Measurements from ENCODE around the gene FAM107A. TPM values are rescaled to one million over a fixed set of nuclear protein-coding genes. Genes with fewer than 3 reads are reported as not detected.

The FAM107A gene
- total RNA-seq, 4 donors from 2014 or later = 62.3 to 137 (median 83.3) TPM

- peak overlapping the region; percentile 88 to 94 (median 90) for H3K27ac ChIP-seq
- peak overlapping the region in 1 of 3 donors; percentile 32 for H3K4me3 ChIP-seq (replicated peaks in 1 of 3)
- TF ChIP-seq POLR2A (IDR thresholded peaks at IDR 0.05) = peak in 1 of 2 donors; percentile 35
- TF ChIP-seq CTCF (IDR thresholded peaks at IDR 0.05) = peak in 1 of 6 experiments; percentile 21
- no peaks in the 10 kb centered on the region for H3K36me3 ChIP-seq
- peaks cover 32 to 50% of the 10 kb centered on the region in 2 donors for H3K4me1 ChIP-seq
- peak; percentile 88 to 91 for DNase-seq
- 16 to 18% methylated on average over 8 of the region's 8 CpGs for WGBS, 2 donors
- intact Hi-C loops (cut with DNase I) = no loop called here
- no peaks in the 10 kb centered on the region for H3K27me3 ChIP-seq
- H3K9me3 ChIP-seq = no peaks in the 10 kb centered on the region
Observed at GRCh38 chr3:58585994-58586393, 8.8 kb upstream of the FAM107A start.

- Histone ChIP-seq H3K27me3 (no peaks in the 10 kb centered on the region), H3K9me3 (no peaks in the 10 kb centered on the region), H3K4me1 (peaks cover 34 to 53% of the 10 kb centered on the region in 2 donors), H3K27ac (peak overlapping the region; percentile 88 to 94 (median 90)), H3K36me3 (no peaks in the 10 kb centered on the region), H3K4me3 (replicated peaks in 1 of 3) (peak overlapping the region in 2 of 3 donors; percentile 12 to 32)
- intact Hi-C loops (cut with DNase I) = no loop called here
- WGBS, 2 donors = 0 to 1% methylated on average over 40 to 45 of the region's 46 CpGs
- DNase-seq = peak; percentile 90 to 94
- TF ChIP-seq CTCF (IDR thresholded peaks at IDR 0.05) (peak; percentile 78 to 95 (median 88)), POLR2A (IDR thresholded peaks at IDR 0.05) (peak in 1 of 2 donors; percentile 70)
Observed at GRCh38 chr3:58585005-58585786, 8.0 kb upstream of the FAM107A start.

- no peak for TF ChIP-seq CTCF (IDR thresholded peaks at IDR 0.05)
- TF ChIP-seq POLR2A (IDR thresholded peaks at IDR 0.05) = no peak
- peak overlapping the region in 2 of 3 donors; percentile 12 to 32 for H3K4me3 ChIP-seq (replicated peaks in 1 of 3)
- peaks cover 34 to 53% of the 10 kb centered on the region in 2 donors for H3K4me1 ChIP-seq
- H3K9me3 ChIP-seq = no peaks in the 10 kb centered on the region
- DNase-seq = no peak
- intact Hi-C loops (cut with DNase I) = no loop called here
- H3K27me3 ChIP-seq = no peaks in the 10 kb centered on the region
- 22 to 27% methylated on average over 10 of the region's 10 CpGs for WGBS, 2 donors
- no peaks in the 10 kb centered on the region for H3K36me3 ChIP-seq
- peak overlapping the region; percentile 88 to 94 (median 90) for H3K27ac ChIP-seq
Observed at GRCh38 chr3:58584690-58585004, 7.5 kb upstream of the FAM107A start.

GRCh38 chr3:58581328-58582091 lies 4.3 kb upstream of the FAM107A start:
- H3K27ac ChIP-seq = peak overlapping the region; percentile 58 to 94 (median 86)
- intact Hi-C loops (cut with DNase I) = no loop called here

More at GRCh38 chr3:58581328-58582091, 4.3 kb upstream of the FAM107A start:
- Histone ChIP-seq H3K36me3 (no peaks in the 10 kb centered on the region), H3K4me3 (replicated peaks in 1 of 3) (no peak overlapping the region), H3K9me3 (no peaks in the 10 kb centered on the region), H3K4me1 (peaks cover 48 to 66% of the 10 kb centered on the region in 2 donors), H3K27me3 (no peaks in the 10 kb centered on the region)
- peak; percentile 52 to 69 for DNase-seq
- 44 to 51% methylated on average over 11 of the region's 11 CpGs for WGBS, 2 donors
- TF ChIP-seq CTCF (IDR thresholded peaks at IDR 0.05) (no peak), POLR2A (IDR thresholded peaks at IDR 0.05) (peak in 1 of 2 donors; percentile 11)

Measured in thyroid gland (tissue), 4 donors.